ENCODE measurements around the gene HMGXB3.

HMGXB3 gene

DNA sequence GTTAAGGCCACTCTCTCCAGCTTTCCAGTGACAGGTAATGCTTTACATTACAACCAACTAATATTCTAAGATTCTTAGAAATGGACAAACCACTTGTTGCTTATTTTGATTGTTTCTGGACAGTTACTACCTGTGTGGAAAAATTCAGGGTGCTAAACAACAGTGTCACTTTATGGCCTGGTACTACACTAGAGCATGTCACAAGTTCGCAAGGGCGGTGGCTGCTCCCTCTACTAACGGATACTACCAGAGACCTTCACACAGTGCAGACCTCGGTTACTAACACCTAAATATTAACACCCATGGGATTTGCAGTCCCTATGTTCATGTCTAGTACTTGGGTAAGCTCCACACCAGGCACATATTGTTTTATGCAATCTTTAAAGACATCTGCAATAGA, 13.4 kb downstream of the HMGXB3 start:
- no peak overlapping the region for H3K27ac ChIP-seq

DNA sequence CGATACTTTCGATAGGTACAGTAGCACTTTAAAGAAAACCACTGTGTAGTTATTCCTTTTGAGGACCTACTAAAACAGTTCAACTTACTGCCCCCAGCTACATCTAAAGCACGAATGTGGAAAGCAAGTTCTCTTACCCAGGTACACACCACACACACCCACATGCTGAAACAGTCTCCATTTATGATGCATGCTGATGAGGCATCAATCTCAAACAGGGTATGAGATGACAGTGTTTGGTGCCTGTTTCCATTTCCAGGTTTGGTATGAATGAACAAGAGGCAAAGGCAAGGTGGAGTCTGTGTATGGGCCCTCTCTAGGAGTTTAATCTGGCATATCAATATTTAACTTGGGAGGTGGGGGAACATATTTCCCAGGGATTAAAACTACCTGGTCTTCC, 13.9 kb downstream of the HMGXB3 start:
- H3K27ac ChIP-seq = no peak overlapping the region
- no peak for TF ChIP-seq ZFX (IDR thresholded peaks at IDR 0.05; ENCODE audit: borderline replicate concordance)
- TF ChIP-seq, protein P1, sequence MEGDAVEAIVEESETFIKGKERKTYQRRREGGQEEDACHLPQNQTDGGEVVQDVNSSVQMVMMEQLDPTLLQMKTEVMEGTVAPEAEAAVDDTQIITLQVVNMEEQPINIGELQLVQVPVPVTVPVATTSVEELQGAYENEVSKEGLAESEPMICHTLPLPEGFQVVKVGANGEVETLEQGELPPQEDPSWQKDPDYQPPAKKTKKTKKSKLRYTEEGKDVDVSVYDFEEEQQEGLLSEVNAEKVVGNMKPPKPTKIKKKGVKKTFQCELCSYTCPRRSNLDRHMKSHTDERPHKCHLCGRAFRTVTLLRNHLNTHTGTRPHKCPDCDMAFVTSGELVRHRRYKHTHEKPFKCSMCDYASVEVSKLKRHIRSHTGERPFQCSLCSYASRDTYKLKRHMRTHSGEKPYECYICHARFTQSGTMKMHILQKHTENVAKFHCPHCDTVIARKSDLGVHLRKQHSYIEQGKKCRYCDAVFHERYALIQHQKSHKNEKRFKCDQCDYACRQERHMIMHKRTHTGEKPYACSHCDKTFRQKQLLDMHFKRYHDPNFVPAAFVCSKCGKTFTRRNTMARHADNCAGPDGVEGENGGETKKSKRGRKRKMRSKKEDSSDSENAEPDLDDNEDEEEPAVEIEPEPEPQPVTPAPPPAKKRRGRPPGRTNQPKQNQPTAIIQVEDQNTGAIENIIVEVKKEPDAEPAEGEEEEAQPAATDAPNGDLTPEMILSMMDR (IDR thresholded peaks at IDR 0.05) = no peak

More for the DNA sequence above, 13.4 kb downstream of the HMGXB3 start:
- TF ChIP-seq, protein P1 (IDR thresholded peaks at IDR 0.05) = no peak
- no peak for TF ChIP-seq ZFX (IDR thresholded peaks at IDR 0.05; ENCODE audit: borderline replicate concordance)

DNA sequence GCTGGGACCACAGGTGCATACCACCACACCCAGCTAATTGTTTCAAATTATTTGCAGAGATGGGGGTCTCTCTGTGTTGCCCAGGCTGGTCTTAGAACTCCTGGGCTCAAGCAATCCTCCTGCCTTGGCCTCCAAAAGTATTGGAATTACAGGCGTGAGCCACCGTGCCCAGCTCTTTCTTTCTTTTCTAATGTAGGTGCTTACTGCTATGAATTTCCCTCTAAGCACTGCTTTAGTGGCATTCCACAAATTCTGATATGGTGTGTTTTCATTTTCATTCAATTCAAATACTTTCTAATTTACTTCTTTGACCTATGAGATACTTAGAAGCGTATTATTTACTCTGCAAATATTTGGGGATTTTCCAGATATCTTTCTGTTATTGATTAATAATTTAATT, 14.9 kb downstream of the HMGXB3 start:
- H3K27ac ChIP-seq = no peak overlapping the region
- TF ChIP-seq, protein P1 (IDR thresholded peaks at IDR 0.05) = no peak
- TF ChIP-seq ZFX (IDR thresholded peaks at IDR 0.05; ENCODE audit: borderline replicate concordance) = no peak

DNA sequence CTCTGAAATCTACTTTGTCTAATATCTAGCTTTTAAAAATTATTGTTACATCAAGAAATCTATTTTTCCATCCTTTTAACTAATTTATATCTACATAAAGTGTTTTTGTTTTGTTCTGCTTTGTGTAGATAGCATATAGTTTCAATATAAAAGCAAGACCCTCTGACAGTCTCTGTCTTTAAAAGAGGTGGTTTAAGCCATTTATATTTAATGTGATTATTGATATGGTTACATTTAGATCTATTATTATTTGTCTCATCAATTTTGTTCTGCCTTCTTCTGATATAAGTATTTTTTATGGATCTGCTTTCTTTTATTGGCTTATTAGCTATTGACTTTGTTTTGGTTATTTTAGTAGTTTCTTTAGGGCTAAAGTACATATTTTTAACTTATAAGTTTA, 16.0 kb downstream of the HMGXB3 start:
- H3K27ac ChIP-seq = no peak overlapping the region; the same call in 1 of the 2 replicates
- TF ChIP-seq, protein P1 (IDR thresholded peaks at IDR 0.05) = no peak
- no peak for TF ChIP-seq ZFX (IDR thresholded peaks at IDR 0.05; ENCODE audit: borderline replicate concordance)

DNA sequence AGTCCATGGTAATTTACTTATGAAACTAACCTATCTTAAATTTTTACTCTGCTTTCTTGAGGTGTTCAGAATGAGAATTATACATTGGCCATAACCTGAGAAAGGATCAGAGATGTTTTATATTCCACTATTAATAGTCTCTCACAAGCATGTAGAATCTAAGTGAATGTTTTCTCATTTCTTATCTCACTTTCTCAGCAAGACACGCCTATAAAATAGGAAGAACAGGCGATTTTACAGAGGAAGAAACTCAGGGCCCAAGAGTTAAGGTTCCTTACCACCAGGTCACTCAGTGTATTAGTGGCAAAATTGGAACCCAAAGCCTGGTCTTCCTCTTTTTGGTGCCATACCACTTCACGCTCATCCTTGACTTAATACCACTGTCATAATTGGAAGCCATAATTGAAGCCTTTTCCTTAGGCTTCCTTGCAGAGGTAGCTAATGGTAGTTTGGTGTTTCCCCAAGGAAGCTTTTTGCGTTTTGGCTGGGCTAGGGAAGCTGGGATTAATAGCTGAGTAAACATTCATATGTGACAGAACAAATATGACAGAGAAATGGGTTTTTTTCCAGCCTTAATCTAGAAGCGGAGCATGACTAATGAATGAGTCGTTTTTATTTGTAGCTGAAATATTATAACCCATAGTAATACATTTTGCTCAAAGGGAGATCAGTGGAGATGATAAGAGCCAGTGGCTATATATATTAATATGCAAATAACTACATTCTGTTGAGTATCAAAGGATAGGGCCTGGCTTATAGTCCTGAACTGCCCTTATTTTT, 16.9 kb downstream of the HMGXB3 start:
- peak overlapping the region; percentile 18 for H3K27ac ChIP-seq
- TF ChIP-seq ZFX (IDR thresholded peaks at IDR 0.05; ENCODE audit: borderline replicate concordance) = no peak
- TF ChIP-seq, protein P1 (IDR thresholded peaks at IDR 0.05) = no peak

DNA sequence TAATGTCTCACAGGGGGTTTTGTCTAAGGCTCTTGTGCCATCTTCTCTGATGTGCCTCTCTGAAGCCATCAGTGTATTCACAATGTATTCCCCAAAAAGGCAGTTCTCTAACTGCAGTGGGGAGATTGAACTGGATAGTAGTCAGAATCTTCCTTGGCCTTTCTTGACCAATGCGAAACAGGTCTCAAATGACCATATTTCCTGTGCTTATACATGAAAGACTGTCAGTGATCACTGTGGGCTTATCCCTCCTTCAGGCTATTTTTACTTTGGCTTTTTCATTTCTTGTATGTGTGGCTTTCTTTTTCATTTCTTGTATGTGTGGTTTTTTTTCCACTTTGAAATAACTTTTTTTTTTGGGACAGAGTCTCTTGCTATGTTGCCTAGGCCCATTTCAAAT, 19.7 kb downstream of the HMGXB3 start:
- H3K27ac ChIP-seq = no peak overlapping the region
- no peak for TF ChIP-seq ZFX (IDR thresholded peaks at IDR 0.05; ENCODE audit: borderline replicate concordance)
- TF ChIP-seq, protein P1 (IDR thresholded peaks at IDR 0.05) = no peak

DNA sequence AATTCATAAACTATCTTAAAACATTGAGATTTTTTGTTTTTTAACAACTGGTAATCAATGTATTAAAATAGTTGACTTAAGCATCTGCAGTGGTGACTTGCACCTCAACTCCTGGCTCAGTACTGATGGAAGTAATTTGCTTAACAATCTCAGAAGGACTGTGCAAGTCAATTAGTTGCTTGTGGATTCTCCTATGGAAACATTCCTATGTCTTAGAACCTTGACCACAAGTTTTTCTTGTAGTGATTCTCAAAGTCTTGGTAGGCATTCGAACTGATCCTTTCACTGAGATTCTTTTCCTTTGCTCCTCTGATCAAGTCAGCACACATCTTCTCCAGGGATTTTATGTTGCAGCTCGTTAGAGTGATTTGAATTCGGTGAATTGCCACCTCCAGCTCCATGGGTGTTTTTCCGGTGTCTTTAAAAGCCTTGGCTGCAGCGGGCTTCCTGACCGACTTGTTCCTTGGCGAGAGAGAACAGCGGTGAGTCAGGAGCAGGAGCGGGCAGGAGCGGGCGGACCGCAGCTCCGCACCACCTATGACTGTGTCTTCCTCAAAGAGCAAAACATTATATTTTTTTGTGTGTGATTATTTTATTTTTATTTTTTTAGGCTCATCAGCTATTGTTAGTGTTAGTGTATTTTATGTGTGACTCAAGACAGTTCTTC, 21.1 kb downstream of the HMGXB3 start:
- no peak overlapping the region for H3K27ac ChIP-seq

More for the DNA sequence above, 21.1 kb downstream of the HMGXB3 start:
- TF ChIP-seq, protein P1 (IDR thresholded peaks at IDR 0.05) = no peak
- TF ChIP-seq ZFX (IDR thresholded peaks at IDR 0.05; ENCODE audit: borderline replicate concordance) = no peak

All from 22Rv1 (cell line).